HepG2 (cell line): ENCODE measurements around the gene URB1. TPM values are rescaled to one million over a fixed set of nuclear protein-coding genes. Genes with fewer than 3 reads are reported as not detected.

Experiments used
- ATAC-seq: fragments of 200-7000 bp; cut with Tn5 transposase; 3 replicates; pipeline ENCODE4 v1.9.1; 2020; ENCODE audit warnings: mild to moderate bottlenecking, moderate library complexity
- BruUV-seq: library from RNA; stranded (reverse); fragments of 400-500 nt; replicated peaks from 2 replicates; lab custom pipeline; 2021; lab: Mats Ljungman, UMichigan
- CTCF ChIA-PET: fragments of 300-600 bp; formaldehyde crosslinking; extraction: SDS; loops from one replicate; lab custom pipeline; 2021; ENCODE audit warnings: low total read pairs, inconsistent platforms, low intra/inter-chr PET ratio; lab: Yijun Ruan, JAX
- POLR2A ChIA-PET: fragments of 350-600 bp; sonication (Branson Sonifier 250); formaldehyde crosslinking; loops from one replicate; lab custom pipeline; 2020; ENCODE audit warnings: antibody characterized with exemption, inconsistent platforms; lab: Yijun Ruan, JAX
- DNase-seq: peaks from one replicate; pipeline ENCODE4 v3.0.0-alpha.2; 2015; ENCODE audit warnings: low spot score
- FAIRE-seq: peaks from 3 replicates; lab custom pipeline; 2011; peaks lifted over from hg19 to GRCh38; lab: Jason Lieb, UNC
- H2AFZ ChIP-seq: one replicate; pipeline ENCODE4 v1.6.1; 2011; ENCODE audit warnings: low read length, inconsistent platforms
- H3K27ac ChIP-seq: fragments of 300-600 bp; 3 replicates; pipeline ENCODE4 v1.8.0; 2011; ENCODE audit warnings: mixed run types, mild to moderate bottlenecking, mixed read lengths, low read length, inconsistent platforms; ENCODE audit not compliant: insufficient read depth; ENCODE audit errors: extremely low read length
- H3K27me3 ChIP-seq, 2 experiments: fragments of 200-600 bp in 1 of 2; 2 replicates in 1 of 2; 3 replicates in 1 of 2; pipeline versions ENCODE4 v1.6.0 to v1.8.0; 2011; ENCODE audit warnings: low read length in 2 of 2, mild to moderate bottlenecking in 2 of 2, moderate library complexity in 2 of 2, inconsistent platforms in 1 of 2; ENCODE audit not compliant: insufficient read depth in 2 of 2, control insufficient read depth in 1 of 2
- H3K36me3 ChIP-seq, 2 experiments: fragments of 200-600 bp in 1 of 2; replicated peaks in 1 of 2; 2 replicates in 1 of 2; 3 replicates in 1 of 2; pipeline versions ENCODE4 v1.5.1 to v1.8.0; 2011; ENCODE audit warnings: low read length in 2 of 2, inconsistent platforms in 1 of 2; ENCODE audit not compliant: insufficient read depth in 2 of 2, control insufficient read depth in 1 of 2
- H3K4me1 ChIP-seq: 2 replicates; pipeline ENCODE4 v1.5.1; 2012; ENCODE audit warnings: low read length, inconsistent platforms; ENCODE audit not compliant: insufficient read depth
- H3K4me2 ChIP-seq: 2 replicates; pipeline ENCODE4 v1.6.0; 2011; ENCODE audit warnings: low read depth, low read length, inconsistent platforms
- H3K4me3 ChIP-seq, 3 experiments: fragments of 200-600 bp in 1 of 3; sonication (generic), shearing (Covaris generic) in 1 of 3; replicated peaks in 1 of 3; 2 replicates each; pipeline ENCODE4 v1.5.1; 2011 to 2016; ENCODE audit warnings: low read length in 3 of 3, inconsistent platforms in 2 of 3, low read depth in 2 of 3, mild to moderate bottlenecking in 2 of 3, control low read depth in 1 of 3, mixed read lengths in 1 of 3; ENCODE audit not compliant: insufficient read depth in 1 of 3
- H3K79me2 ChIP-seq: one replicate; pipeline ENCODE4 v1.6.1; 2011; ENCODE audit warnings: low read length, inconsistent platforms; ENCODE audit not compliant: insufficient read depth
- H3K9ac ChIP-seq: 2 replicates; pipeline ENCODE4 v1.6.0; 2011; ENCODE audit warnings: mild to moderate bottlenecking, low read depth, low read length, inconsistent platforms; ENCODE audit not compliant: insufficient read depth
- H3K9me3 ChIP-seq: 2 replicates; pipeline ENCODE4 v1.5.1; 2012; ENCODE audit warnings: mild to moderate bottlenecking, low read length
- H4K20me1 ChIP-seq: 2 replicates; pipeline ENCODE4 v1.6.0; 2011; ENCODE audit warnings: inconsistent platforms, mild to moderate bottlenecking, low read length, moderate library complexity; ENCODE audit not compliant: insufficient read depth
- CHD2 ChIP-seq: IDR thresholded peaks from 2 replicates; pipeline ENCODE4 v1.6.1; 2011; ENCODE audit warnings: low read depth, low read length, improper control_type of control experiment
- GTF3A ChIP-seq: sonication (generic); formaldehyde crosslinking; conservative IDR thresholded peaks from 2 replicates; pipeline ENCODE4 v1.4.0; 2020; ENCODE audit warnings: mild to moderate bottlenecking, missing genetic modification reagents
- KAT7 ChIP-seq: IDR thresholded peaks from 2 replicates; pipeline ENCODE4 v1.6.1; 2018; ENCODE audit warnings: borderline replicate concordance, missing compliant biosample characterization
- RFXAP ChIP-seq: sonication (generic); formaldehyde crosslinking; IDR thresholded peaks from 2 replicates; pipeline ENCODE4 v1.4.0; 2020; ENCODE audit warnings: missing genetic modification reagents, borderline replicate concordance
- ZNF530 ChIP-seq: sonication (generic); formaldehyde crosslinking; IDR thresholded peaks from 2 replicates; pipeline ENCODE4 v1.5.0; 2020; ENCODE audit warnings: low read depth, mild to moderate bottlenecking, missing genetic modification reagents
- ZNF543 ChIP-seq: sonication (generic); formaldehyde crosslinking; IDR thresholded peaks from 2 replicates; pipeline ENCODE4 v1.4.0; 2020; ENCODE audit warnings: mild to moderate bottlenecking, missing genetic modification reagents
- WGBS: methylation state at CpG from one replicate; pipeline ENCODE4 v1.1.6; 2017; ENCODE audit warnings: low lambda C conversion rate; 5-methylcytosine and 5-hydroxymethylcytosine counted together
- in situ Hi-C: cut with HindIII; loops from 2 replicates; pipeline ENCODE4 v1.10.0; 2017; ENCODE audit warnings: low pct_unique_long_range_greater_than_20kb; ENCODE audit not compliant: extremely low pct_ligation_motif_present
- intact Hi-C: fragments of 100-400 bp; cut with micrococcal nuclease; formaldehyde crosslinking; loops from one replicate; pipeline ENCODE4 v1.10.0; 2022; ENCODE audit not compliant: unreplicated experiment
- polyA plus RNA-seq, 8 experiments: library from polyadenylated mRNA; depleted of rRNA in 3 of 8; stranded (reverse) in 7 of 8; unstranded in 1 of 8; fragments of >200 nt; fragmentation: Illumina TruSeq in 4 of 8; extraction: Trizol in 4 of 8; gene quantifications; 2 replicates each; pipeline versions ENCODE4 v1.2.1 to v1.2.3, GENCODE V29; 2011 to 2016; ENCODE audit warnings: low read depth in 4 of 8, missing spikeins in 1 of 8, mixed read lengths in 1 of 8; ENCODE audit not compliant: insufficient read depth in 1 of 8
- total RNA-seq, 5 experiments: library from RNA; depleted of rRNA; stranded (reverse); fragments of >200 nt; fragmentation: Illumina TruSeq; extraction: Trizol; gene quantifications; 2 replicates each; pipeline ENCODE4 v1.2.3, GENCODE V29; 2016; ENCODE audit warnings: low read depth in 1 of 5
- TF ChIP-seq, protein P1 (sequence below): sonication (generic); formaldehyde crosslinking; IDR thresholded peaks from 2 replicates; pipeline ENCODE4 v1.5.0; 2020; ENCODE audit warnings: mild to moderate bottlenecking, missing genetic modification reagents

The URB1 gene
- total and polyA plus RNA-seq, 2 of the 13 experiments (the other 11 are each of a cell fraction or from before 2014, with no cell fraction given): 4.5 to 16.7 TPM

GRCh38 chr21:32329776-32330175 lies 63.0 kb downstream of the URB1 start:
- Histone ChIP-seq H3K9me3 (no peaks in the 10 kb centered on the region), H3K79me2 (no peaks in the 10 kb centered on the region), H3K27me3 (no peaks in the 10 kb centered on the region), H3K36me3 (peaks cover 18 to 44% of the 10 kb centered on the region in 2 experiments), H2AFZ (no peak overlapping the region), H3K4me2 (no peak overlapping the region), H3K4me3 (no peak overlapping the region), H3K4me1 (peaks cover 47% of the 10 kb centered on the region), H3K9ac (no peak overlapping the region), H3K27ac (peak overlapping the region; percentile 17), H4K20me1 (no peaks in the 10 kb centered on the region)
- ChIA-PET POLR2A (no interaction called here), CTCF (no interaction called here)
- FAIRE-seq (no peak), ATAC-seq (no peak), DNase-seq (peak; percentile 27)
- no peak for TF ChIP-seq RFXAP (CRISPR knock-in tag)
- TF ChIP-seq KAT7: 0 out of 2 replicates have a peak, but pooled peaks have one; percentile 5
- in situ Hi-C loops: no loop called here
- BruUV-seq: no TSS peak
- 100% methylated on average over 3 of the region's 3 CpGs for WGBS
- intact Hi-C loops: loop anchor here (1.0 to 10.0 kb wide), 3 partner anchors 32 to 63 kb away; partner anchors contain the start of genes MIS18A and MRAP

- no TSS peak for BruUV-seq
- Histone ChIP-seq H3K36me3 (peaks cover 20 to 44% of the 10 kb centered on the region in 2 experiments), H3K9me3 (no peaks in the 10 kb centered on the region), H3K27me3 (no peaks in the 10 kb centered on the region), H3K79me2 (no peaks in the 10 kb centered on the region), H3K9ac (no peak overlapping the region), H3K4me1 (peaks cover 47% of the 10 kb centered on the region), H3K27ac (peak overlapping the region; percentile 17), H3K4me3 (no peak overlapping the region), H2AFZ (no peak overlapping the region), H3K4me2 (no peak overlapping the region), H4K20me1 (no peaks in the 10 kb centered on the region)
- no peak for FAIRE-seq
- ChIA-PET POLR2A (no interaction called here), CTCF (no interaction called here)
- 98% methylated on average over 2 of the region's 2 CpGs for WGBS
- intact Hi-C loops (no loop called here), in situ Hi-C loops (no loop called here)
- TF ChIP-seq ZNF530 (CRISPR knock-in tag) (no peak), GTF3A (CRISPR knock-in tag) (no peak), CHD2 (no peak), ZNF543 (CRISPR knock-in tag) (no peak)
- TF ChIP-seq, protein P1, sequence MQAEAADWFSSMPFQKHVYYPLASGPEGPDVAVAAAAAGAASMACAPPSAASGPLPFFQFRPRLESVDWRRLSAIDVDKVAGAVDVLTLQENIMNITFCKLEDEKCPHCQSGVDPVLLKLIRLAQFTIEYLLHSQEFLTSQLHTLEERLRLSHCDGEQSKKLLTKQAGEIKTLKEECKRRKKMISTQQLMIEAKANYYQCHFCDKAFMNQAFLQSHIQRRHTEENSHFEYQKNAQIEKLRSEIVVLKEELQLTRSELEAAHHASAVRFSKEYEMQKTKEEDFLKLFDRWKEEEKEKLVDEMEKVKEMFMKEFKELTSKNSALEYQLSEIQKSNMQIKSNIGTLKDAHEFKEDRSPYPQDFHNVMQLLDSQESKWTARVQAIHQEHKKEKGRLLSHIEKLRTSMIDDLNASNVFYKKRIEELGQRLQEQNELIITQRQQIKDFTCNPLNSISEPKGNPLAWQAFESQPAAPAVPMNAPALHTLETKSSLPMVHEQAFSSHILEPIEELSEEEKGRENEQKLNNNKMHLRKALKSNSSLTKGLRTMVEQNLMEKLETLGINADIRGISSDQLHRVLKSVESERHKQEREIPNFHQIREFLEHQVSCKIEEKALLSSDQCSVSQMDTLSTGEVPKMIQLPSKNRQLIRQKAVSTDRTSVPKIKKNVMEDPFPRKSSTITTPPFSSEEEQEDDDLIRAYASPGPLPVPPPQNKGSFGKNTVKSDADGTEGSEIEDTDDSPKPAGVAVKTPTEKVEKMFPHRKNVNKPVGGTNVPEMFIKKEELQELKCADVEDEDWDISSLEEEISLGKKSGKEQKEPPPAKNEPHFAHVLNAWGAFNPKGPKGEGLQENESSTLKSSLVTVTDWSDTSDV: no peak
- ATAC-seq: no peak
- DNase-seq: no peak
Observed at GRCh38 chr21:32329331-32329730, 63.5 kb downstream of the URB1 start.
